Panc1 (cell line): ENCODE measurements around the gene SYNDIG1L.

Source experiments
- CTCF ChIP-seq: fragments of 450-650 bp; IDR thresholded peaks from 2 replicates; pipeline ENCODE4 v1.5.1; 2017; ENCODE audit warnings: mild to moderate bottlenecking
- POLR2AphosphoS5 ChIP-seq: IDR thresholded peaks from 2 replicates; pipeline ENCODE4 v1.6.1; 2012; ENCODE audit warnings: mild to moderate bottlenecking, low read depth, low read length, moderate library complexity
- REST ChIP-seq, 2 experiments: IDR thresholded peaks; 2 replicates each; pipeline ENCODE4 v1.6.1; 2011 to 2012; ENCODE audit warnings: low read depth in 2 of 2, control low read depth in 1 of 2, low read length in 1 of 2, mild to moderate bottlenecking in 1 of 2, moderate library complexity in 1 of 2; ENCODE audit not compliant: insufficient read depth in 1 of 2
- SIN3A ChIP-seq: IDR thresholded peaks from 2 replicates; pipeline ENCODE4 v1.6.1; 2012; ENCODE audit warnings: low read depth, mild to moderate bottlenecking, low read length, moderate library complexity, borderline replicate concordance; ENCODE audit not compliant: insufficient read depth
- TCF7L2 ChIP-seq: IDR thresholded peaks from 2 replicates; pipeline ENCODE4 v1.6.1; 2011; ENCODE audit warnings: mild to moderate bottlenecking, low read depth, low read length, inconsistent platforms

GRCh38 chr14:74389980-74390379, 36.0 kb downstream of the SYNDIG1L start:
- TF ChIP-seq CTCF = no peak
- TF ChIP-seq POLR2AphosphoS5 = no peak
- no peak for TF ChIP-seq REST (IDR thresholded peaks at IDR 0.05; ENCODE audit: insufficient read depth in 1 of 2, low read depth in 2 of 2, low read length in 1 of 2)
- no peak for TF ChIP-seq TCF7L2
- no peak for TF ChIP-seq SIN3A
